Measurements from ENCODE around the gene SUSD6.
A peak's percentile ranks its signal among the peaks of the same experiment; 100 is the strongest.
"Not testable (repeated sequence)": the region's sequence is repeated elsewhere in the genome, so short reads cannot be mapped to it uniquely, and the experiment has no call there.

Gene SUSD6

DNA sequence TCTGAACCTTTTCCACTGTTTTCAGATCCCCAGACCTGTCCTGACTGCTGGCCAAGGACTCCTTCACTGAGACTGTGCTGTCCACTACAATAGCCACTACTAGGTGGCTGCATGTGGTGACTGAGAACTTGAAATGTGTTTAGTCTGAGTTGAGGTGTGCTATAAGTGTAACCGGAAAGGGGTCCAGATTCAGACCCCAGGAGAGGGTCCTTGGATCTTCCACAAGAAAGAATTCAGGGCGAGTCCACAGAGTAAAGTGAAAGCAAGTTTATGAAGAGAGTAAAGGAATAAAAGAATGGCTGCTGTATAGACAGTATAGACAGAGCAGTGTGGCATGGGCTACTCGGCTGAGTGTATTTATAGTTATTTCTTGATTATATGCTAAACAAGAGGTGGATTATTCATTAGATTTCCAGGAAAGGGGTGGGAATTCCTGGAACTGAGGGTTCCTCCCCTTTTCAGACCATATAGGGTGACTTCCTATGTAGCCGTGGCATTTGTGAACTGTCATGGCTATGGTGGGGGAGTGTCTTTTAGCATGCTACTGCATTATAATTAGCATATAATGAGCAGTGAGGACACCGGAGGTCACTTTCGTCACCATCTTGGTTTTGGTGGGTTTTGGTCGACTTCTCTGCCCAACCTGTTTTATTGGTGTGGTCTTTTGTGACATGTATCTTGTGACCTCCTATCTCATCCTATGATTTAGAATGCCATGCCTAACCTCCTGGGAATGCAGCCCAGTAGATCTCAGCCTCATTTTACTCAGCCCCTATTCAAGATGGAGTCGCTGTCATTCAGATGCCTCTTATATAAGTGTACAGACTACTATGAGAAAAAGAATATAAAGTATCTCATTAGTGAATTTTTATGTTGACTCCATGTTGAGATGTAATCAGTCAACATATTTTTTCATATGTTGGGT is 85.5 kb downstream of the SUSD6 start:
- DNase-seq: no peak

DNA sequence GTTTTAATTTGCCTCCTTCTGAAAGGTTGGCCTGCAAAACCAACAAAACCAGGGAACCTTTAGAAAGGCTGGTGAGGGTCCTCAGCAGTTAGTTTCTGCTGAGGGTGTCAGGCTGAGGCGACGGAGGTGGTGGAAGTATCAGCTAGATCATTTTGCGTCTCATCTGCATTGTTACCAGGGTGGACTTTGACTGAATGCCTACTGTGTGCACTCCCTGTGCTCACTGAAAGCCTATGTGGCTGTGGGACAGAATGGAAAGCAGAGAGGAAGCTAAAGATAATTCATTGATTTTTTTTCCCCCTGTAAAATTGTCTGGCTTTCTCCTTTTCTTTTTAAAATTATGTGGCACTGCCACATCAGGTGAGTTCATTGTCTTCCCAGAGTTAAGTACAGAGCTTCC is 87.2 kb downstream of the SUSD6 start:
- no peak for DNase-seq

DNA sequence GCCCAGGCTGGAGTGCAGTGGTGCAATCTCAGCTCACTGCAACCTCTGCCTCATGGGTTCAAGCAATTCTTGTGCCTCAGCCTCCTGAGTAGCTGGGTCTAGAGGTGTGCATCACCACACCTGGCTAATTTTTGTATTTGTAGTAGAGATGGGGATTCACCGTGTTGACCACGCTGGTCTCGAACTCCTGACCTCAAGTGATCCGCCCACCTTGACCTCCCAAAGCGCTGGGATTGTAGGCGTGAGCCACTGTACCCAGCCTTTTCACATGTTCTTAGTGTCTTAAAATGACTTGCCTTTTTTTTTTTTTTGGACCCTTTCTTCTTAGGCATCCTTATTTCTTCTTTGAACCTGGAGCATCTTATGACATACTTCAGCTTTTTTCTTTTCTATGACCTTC is 87.8 kb downstream of the SUSD6 start:
- DNase-seq: not testable (repeated sequence)

GRCh38 chr14:69699748-69700303 is 88.4 kb downstream of the SUSD6 start:
- no peak for DNase-seq

DNA sequence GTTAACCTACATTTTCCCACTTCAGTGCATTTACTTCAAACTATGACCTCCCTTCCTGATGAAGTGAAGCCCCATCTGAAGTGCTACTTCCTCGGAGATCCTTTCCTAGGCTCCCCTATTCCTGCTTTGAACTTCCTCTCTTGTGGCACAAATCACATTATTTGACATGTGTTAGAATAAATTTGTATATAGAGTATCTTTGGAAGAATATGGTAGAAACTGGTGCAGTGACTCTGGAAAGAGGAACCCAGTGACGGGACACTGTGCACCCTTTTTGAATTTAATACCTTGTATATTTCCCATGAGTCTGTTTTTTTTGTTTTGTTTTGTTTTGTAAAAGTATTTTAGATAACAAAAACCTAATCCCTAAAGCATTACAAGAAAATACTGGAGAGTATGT is 89.2 kb downstream of the SUSD6 start:
- no peak for DNase-seq

DNA sequence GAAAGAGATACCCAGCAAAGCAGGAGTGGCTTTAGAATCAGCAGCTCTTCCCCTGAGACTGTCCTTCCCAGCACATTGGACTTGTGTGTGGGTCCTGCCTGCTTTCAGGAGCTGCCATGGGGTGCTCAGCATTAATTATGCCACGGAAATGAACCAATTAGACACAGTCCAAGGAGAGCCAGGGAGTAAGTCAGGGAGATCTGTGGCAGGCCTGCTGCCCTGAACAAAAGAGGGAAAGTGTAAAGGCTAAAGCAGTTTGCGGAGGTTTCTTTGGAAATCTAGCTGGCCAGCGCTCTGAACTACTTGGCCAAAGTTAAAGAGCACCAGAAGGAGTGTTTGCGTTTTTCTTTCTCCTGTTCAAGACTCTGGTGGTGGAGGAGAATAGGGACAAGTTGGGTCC is 89.9 kb downstream of the SUSD6 start:
- DNase-seq: no peak

DNA sequence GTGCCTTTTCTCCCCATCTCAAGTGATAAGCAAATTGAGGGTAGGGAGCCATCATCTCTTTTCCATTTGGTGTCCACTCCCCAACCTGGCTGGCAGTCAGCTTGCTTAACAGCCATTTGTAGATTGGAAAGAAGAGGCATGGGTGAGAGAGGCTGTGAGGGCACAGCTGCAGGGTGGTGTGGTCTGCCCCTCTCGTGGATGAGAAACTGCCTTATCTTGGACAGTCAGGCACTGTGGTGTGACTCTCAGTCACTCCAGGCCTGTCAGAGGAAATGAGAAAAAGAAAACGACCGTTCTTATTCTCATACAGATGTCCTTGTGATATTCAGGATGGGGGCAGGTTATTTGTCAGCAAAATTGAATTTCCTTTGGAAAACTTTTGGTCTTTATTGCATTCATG is 90.5 kb downstream of the SUSD6 start:
- DNase-seq: no peak

- DNase-seq: no peak
Observed at GRCh38 chr14:69703047-69704039, 91.9 kb downstream of the SUSD6 start.

DNA sequence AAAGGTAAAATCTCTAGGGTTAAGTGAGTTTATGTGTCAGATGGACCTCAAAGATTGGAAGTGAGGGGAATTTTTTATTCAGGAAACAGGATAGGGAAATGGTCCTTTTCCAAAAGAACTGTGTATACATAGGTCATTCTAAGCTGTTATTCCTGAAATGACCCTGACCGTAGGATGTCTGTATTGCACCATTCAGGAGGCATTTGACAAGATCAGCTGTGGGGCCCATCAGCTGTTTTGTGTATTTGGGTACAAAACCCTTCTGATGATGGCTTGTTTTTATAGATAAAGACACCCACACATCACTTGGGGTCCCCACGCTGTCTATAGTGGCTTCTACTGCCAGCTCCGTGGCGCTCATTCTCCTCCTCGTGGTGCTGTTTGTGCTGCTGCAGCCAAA is 92.9 kb downstream of the SUSD6 start:
- no peak for DNase-seq

GRCh38 chr14:69705706-69706105 is 94.3 kb downstream of the SUSD6 start:
- no peak for DNase-seq

- no peak for DNase-seq
Observed at GRCh38 chr14:69708049-69708448, 96.7 kb downstream of the SUSD6 start.

DNA sequence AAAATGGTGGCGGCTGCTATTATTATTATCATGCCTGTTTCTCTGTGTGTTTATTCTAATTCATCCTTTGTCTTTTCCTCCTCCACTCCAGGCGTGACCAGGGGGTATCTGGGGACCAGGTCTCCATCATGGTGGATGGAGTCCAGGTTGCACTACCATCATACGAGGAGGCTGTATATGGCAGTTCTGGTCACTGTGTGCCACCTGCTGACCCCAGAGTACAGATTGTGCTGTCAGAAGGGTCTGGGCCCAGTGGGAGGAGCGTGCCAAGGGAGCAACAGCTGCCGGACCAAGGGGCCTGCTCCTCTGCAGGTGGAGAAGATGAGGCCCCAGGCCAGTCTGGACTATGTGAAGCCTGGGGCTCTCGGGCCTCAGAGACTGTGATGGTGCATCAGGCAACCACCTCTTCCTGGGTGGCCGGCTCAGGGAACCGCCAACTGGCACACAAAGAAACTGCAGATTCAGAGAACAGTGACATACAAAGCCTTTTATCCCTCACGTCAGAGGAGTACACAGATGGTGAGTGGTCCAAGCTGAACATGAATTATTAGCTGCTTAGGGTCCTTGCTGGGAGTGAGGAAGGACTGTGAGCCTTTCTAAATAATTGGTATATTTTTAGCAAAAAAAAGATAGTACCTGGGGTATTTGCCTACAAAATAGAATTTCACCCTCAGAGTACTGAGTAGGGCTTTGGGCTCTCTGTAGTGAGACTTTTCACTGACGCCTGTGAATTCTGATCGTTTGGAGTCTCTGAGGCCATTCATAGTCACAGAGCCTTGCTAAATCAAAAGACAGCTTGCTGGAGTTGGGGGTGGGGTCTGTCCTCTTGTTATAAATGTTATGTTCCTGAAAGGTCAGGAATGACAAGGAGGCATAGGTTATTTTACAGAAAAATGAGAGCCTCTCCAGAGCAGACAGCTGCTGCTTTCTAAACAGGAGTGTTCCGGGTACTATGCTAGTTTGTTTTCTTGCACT is 97.5 kb downstream of the SUSD6 start:
- no peak for DNase-seq

DNA sequence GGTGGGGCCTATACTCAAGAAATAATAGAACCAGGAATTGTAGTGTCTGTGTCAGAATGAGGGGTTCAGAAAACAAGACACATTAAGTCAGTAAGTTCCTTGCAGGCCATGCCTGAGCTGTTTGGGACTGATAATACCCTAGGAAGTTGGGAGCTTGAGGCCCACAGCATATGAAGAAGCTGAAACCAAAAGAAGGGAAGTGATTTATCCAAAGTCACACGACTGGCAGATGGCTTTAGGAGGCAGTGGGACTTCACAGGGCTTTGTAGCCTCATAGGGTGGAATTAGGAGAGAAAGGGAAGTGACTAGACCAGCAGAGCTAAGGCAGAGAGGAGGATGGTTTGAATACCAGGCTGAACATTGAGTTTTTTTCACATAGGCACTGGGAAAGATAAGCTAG is 99.0 kb downstream of the SUSD6 start:
- DNase-seq: no peak

GRCh38 chr14:69711065-69711464 is 99.7 kb downstream of the SUSD6 start:
- DNase-seq: peak; percentile 83

- no peak for DNase-seq
Observed at GRCh38 chr14:69711477-69711876, 100.1 kb downstream of the SUSD6 start.

DNA sequence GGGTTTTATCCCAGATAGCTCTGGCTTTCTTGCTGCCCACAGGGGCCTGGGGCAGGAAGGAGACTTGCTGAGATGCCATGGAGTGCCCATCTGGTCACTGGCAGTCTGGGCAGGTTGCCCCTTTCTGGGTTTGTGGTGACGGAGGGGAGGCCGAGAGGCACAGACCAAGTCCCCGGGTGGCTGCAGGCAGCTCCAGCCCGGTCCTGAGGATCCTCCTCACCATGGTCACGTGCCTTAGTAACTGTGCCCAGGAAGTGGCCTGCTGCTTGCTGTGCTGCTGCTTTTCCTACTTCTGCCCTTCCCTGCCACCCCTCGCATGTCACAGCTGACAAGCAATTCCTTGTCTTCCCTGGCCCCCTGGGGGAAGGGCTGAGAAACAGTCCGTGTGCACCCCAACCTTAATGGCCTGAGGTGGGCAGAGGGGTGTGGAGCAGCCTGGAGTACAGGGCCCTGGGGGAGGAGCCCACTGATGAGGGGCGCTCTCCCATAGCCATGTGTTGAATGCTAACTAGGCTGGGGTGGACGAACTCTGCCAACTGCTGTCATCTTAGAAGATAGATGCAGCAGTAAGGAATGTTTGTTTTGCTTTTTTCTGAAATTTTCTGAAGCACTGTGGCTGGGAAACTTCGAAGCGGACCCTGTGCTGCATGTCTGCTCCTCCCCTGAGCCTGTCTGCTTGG is 100.6 kb downstream of the SUSD6 start:
- no peak for DNase-seq

DNA sequence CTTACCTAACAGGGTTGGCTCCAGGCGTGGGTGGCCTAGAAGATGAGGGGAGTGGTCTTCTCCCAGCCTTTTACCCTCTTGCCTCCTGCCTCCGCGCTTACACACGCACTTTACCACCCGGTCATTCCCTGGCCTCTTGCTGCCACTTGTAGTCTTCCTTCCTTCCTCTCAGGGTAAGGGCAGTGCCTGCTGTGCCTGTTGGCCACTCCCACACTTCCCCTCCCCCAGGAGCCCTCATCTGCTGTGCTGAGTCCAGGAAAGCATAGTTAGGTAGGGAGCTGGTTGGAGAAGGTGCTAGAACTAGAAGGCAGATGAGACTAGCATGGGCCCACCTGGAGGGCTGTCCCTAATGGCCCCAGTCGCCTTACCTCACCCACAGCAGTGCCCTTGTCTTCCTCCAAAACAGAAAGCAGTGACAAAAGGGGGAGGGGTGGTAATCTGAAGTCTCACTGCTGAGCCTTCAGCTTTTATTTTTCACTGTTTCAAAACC is 101.2 kb downstream of the SUSD6 start:
- DNase-seq: no peak

GRCh38 chr14:69713209-69713781 is 101.9 kb downstream of the SUSD6 start:
- DNase-seq: no peak

- no peak for DNase-seq
Observed at GRCh38 chr14:69713993-69714679, 102.7 kb downstream of the SUSD6 start.
